HG03565 (cell line): ENCODE measurements around the gene TMEM132A.

Experiments
- ATAC-seq: cut with Tn5 transposase; IDR thresholded peaks from one replicate; pipeline ENCODE4 v1.9.1; 2021; ENCODE audit warnings: mild to moderate bottlenecking, moderate library complexity; ENCODE audit not compliant: unreplicated experiment

TMEM132A gene, protein sequence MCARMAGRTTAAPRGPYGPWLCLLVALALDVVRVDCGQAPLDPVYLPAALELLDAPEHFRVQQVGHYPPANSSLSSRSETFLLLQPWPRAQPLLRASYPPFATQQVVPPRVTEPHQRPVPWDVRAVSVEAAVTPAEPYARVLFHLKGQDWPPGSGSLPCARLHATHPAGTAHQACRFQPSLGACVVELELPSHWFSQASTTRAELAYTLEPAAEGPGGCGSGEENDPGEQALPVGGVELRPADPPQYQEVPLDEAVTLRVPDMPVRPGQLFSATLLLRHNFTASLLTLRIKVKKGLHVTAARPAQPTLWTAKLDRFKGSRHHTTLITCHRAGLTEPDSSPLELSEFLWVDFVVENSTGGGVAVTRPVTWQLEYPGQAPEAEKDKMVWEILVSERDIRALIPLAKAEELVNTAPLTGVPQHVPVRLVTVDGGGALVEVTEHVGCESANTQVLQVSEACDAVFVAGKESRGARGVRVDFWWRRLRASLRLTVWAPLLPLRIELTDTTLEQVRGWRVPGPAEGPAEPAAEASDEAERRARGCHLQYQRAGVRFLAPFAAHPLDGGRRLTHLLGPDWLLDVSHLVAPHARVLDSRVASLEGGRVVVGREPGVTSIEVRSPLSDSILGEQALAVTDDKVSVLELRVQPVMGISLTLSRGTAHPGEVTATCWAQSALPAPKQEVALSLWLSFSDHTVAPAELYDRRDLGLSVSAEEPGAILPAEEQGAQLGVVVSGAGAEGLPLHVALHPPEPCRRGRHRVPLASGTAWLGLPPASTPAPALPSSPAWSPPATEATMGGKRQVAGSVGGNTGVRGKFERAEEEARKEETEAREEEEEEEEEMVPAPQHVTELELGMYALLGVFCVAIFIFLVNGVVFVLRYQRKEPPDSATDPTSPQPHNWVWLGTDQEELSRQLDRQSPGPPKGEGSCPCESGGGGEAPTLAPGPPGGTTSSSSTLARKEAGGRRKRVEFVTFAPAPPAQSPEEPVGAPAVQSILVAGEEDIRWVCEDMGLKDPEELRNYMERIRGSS

DNA sequence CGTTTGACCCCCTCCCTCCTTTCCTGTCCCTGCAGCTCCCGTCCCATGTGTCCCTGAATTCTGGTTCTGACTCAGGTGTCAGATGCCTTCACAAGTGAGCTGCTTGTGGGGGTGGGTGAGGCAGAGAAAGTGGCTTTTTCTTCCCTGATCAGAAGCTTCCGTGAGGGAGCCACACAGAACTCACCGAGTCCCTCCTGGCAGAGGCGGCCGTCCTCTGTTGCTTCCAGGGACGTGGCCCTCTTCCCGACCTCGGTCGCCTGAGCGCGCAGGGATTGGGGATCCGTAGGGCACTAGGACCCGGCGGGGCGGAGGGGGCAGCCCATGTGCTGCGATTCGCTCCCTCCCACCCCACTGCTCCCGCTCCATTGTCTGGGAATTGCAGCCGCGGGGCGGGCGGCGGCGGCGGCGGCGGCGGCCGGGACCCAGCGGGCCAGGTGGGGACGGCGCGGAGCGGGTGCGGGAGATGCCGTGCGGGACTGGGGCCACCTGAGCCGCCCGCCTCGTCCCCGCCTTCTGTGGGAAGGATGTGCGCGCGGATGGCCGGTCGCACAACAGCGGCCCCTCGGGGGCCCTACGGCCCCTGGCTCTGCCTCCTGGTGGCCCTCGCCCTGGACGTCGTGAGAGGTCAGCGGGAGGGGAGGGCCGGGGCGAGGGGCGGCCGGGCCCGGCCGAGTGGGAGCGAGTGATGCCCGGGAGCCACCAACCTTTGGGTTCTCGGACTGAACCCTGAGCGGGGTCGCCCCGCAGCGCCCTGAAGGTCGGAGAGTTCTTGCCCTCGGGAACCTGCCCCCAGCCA is at the start of gene TMEM132A:
Gene TMEM132A, plus strand, starts transcription at position 351 of the 796 bp plus-strand sequence. Its CDS starts 174 bp downstream, at position 525.
- no peak for ATAC-seq

DNA sequence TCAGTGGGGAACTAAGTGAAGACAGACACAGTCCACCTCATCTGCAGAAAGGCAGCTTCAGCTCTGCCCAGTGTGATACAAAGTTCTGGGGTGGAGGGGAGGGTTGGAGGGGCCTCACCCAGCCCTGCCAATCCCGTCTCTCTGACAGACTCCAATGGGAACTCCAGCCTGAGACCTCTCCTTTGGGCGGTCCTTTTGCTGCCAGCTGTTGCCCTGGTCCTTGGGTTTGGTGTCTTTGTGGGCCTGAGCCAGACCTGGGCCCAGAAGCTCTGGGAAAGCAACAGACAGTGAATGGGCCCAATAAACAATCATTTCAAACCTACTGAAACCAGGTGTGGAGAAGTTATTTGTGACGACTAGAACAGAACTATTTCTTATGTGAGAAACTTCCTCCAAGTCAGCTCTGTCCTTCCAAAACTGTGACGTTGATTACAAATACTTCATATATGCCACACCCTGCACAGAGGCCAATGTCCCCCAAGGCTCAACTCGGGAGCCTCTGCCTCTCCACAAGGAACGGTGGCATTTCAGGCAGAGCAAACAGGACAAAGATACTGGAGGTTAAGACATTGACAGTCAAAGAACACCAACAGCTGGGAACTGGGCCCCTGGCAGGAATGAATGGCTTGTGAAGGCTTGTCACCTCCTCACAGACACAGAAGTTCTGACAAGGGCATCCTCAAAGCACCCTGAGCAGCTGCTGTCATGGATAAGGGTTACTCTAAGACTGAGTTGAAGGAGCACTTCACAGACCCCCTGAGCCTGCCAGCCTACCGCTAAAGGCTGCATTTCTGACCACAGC is 48.7 kb upstream of the TMEM132A start:
- no peak for ATAC-seq

DNA sequence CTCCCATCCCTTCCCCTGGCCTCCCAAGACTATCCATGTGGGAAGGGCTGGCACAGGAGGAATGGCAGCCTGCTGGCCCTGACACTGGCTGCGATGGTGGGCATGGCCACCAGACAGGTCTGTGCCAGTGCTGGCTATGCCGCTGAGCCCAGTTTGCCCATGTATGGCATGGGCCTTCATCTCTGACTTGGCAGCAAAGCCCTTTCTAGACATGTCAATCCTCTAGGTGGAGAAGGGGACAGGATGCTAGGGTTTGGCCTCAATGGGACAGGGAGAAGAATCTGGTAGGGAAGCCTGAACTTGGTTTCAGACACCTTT is 48.1 kb upstream of the TMEM132A start:
- ATAC-seq: no peak

DNA sequence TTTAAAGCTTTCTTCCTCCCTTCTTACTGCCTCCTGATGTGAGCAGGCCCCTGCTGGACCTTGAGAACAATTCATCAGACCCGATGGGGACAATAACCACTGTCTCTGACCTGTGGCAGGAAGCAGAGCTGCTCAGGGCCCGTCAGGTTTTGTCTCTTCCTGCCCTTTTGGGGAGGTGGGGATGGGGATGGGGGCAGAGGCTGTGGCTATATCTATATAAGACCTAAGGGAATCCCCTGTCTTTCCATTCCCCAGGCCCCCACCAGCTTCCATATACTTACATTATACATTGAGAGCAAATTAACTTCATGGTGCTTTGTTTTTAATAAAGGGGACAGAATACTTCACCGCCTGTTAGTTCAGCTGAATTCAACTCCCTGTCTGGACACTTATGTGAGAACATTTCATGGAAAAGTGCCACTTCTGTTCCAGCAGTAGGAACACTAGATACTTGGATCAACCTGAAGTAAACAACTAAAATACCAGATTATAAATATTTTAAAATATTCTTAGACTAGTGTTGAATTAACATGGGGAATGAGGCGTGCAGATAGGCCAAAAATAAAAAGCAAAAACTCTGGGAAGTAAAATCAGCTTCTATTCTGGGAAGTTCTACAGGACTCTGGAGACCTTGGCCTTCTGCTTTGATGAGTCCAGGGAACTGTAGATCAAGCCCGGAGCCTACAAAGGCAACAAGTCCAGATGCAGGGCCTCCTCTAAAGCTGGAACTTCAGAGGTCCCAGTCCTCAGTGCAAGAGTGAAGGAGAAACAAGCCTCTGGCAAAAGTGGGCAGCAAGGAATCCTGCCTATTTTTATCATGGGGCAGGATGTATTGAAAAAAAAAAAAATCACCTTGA is 45.8 kb upstream of the TMEM132A start:
- ATAC-seq: no peak

DNA sequence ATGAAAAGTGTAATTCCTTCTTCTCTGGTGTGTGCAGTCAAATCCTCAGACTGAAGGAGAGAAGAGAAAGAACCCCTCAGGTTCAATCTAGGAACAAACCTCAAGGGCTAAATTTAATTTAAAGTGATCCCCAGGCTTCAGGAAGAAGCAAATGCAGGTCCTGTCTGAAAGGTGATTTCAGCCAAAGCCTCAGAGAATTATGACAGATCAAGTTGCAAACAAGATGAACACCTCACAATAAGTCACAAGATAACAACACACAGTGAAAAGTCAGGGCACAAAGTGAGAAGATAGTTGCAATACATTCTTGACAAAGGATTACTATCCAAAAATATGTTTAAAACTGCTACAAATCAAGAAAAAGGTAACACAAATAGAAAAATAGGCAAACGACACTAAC is 45.2 kb upstream of the TMEM132A start:
- ATAC-seq: no peak

DNA sequence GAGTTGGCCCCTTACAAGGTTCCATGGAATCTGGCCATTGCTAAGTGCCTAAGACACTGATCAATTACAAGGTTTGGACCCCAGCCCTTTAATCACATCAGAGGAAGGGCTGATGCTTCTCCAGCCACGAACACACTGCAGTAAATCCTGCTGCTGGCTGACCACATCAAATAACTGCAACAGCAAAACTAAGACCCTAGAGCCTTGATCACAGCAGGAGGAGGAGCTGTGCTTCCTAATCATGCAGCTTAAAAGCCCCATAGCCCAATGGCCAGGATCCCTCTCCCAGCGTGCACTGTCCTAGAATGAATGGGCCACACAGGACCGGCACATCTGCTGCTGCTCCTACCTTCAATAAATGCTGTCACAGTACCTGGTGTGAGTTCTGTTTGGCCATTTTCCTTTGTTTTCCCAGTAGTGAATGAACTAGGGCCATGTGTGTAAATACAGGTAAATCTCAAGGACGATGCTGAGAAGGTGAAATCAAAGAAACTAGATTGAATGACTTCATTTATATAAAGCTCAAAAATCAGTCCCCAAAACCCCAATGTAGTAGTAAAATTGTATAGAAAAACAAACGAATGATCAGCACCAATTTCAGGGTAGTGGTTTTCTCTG is 44.2 kb upstream of the TMEM132A start:
- no peak for ATAC-seq

DNA sequence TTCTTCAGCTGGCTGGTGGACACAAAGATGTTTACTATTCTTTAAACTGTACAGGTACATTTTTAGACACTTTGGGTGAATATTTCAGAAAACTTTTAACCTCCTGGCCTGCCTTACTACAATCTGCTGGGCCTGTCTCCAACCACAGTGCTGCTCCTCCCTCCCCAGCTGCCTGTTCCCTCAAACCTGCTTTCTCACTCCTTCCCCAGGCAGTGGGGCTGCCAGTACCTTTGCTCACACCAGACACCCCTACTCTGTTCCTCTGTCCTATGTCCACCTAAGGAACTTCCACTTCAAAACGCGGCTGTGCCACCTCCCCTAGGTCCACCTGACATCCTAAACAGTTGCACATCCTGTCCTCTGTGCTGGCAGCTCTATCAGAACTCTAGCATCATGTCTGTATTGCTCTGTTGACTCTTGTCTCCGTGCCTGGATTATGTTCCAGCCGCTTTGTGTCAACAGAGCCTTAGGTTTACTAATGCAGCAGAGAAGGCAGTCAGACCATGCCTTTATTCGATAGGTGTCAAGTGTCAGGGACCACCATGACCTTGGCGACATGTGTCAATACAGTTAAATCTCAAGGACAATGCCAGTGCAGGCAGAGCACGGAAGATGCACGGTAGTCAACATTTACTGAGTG is 43.5 kb upstream of the TMEM132A start:
- no peak for ATAC-seq

DNA sequence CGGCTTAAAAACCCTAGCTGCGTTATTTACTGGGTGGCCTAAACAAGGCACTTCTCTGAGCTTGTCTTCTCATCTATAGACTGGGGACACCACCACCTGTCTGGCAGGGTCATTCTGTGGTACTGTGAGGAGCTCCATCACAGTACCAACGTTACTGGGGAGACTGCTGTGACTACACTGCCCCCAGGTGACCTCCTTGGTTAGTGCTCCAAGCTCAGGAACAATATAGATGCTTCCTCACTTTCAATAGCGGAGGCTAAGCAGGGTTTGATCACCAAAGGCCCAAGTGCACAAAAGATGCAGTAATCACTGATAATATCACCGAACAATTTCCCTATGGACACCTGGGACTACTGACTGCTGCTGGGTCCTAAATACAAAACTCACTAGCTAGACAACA is 36.7 kb upstream of the TMEM132A start:
- ATAC-seq: no peak

DNA sequence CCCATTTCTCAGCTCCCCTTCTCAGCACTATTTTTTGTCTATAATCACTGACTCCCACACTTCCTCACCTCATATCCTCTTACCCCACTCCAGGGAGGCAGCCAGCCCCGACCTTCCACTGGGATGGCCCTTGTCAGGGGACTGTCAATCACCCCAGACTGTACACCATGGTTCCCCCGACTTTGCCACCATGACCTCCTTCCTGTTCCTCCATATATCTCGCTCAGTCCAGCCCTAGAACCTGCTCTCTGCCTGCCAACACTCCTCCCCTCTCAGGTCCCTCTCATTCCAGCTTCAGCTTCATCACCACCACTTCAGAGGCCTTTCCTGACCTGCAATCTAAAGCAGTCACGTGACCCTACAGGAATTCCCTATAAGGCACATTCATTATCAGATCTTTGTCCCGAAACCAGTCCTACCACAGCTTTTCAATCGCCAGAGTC is 34.4 kb upstream of the TMEM132A start:
- ATAC-seq: no peak

DNA sequence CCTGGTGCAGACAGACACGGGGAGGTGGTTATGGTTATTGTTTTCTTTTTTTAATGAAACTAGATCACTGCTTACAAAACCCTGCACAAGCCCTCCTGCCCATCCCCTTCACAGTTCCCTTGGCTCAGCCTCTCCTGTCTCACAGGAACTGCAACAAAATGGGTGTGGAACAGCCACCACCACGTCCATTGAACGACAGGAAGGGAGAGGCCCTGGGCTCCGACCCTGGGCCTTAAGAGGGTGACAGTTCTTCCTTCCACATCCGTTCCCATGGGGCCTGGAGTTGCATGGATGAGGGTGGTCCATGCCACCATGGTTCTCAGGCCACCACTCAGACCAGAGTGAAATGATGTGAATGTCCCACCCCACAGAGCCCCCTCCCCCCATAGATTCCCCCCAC is 33.6 kb upstream of the TMEM132A start:
- no peak for ATAC-seq

DNA sequence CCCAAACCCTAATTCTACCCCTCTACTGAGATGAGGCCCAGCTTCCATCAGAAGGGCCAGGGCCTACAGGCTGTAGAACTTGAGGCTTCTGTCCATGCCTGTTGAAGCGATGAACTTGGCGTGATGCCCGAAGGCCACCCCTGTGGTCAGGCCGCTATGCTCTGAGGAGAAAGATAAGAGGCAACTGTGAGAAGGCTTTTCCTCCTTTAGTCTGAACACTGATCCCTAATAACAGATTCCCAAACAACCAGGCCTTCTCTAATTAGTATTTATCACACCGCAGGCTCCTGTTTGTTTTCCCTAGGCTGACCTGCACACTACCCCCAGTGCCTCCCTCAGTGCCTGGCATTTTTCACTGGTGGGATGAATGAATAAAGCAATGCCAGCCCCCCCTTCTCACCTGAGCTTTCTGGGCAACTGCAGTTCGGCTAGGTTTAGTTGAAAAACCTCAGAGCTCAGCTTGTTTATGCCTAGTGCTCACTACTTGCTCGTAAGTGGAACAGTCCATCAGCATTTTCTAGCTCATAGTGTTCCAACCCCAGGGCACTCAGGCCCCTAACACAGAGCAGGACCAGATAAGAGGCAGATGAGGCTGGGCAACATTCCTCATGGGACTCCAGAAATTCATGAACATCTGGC is 33.0 kb upstream of the TMEM132A start:
- ATAC-seq: no peak

DNA sequence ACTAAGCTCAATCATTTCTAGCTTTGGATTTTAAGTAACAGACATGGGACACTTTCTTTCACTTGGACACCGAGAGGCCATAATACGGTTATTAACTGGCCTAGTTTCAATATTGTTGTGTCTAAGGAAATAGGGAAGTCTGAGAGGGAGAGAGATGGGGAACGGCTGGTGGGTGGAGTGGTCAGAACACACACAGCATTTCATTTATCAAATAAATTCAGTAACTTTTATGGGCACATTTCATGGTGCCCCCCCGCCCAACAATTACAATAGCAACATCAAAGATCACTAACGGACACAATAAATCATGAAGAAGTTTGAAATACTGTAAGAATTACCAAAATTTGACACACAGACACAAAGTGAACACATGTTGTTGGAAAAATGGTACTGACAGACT is 28.6 kb upstream of the TMEM132A start:
- ATAC-seq: no peak

DNA sequence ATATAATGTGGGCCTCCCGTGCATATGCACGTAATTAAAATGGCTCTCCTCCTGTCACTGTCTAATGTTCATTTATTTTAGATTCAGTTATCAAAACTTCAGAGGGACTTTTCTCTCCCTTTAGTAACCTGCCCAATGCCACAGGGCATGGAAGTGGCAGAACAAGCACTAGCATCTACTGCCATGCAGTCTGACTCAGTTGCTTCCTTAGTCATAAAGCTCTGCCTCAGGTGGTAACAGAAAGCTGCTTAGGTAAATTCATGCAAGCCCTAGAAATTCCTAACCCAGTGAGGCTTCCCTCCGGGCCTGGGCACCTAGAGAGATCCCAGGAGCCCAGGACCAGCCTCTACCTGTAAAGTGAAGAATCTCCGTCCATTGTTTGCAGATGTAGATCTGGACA is 26.8 kb upstream of the TMEM132A start:
- no peak for ATAC-seq

DNA sequence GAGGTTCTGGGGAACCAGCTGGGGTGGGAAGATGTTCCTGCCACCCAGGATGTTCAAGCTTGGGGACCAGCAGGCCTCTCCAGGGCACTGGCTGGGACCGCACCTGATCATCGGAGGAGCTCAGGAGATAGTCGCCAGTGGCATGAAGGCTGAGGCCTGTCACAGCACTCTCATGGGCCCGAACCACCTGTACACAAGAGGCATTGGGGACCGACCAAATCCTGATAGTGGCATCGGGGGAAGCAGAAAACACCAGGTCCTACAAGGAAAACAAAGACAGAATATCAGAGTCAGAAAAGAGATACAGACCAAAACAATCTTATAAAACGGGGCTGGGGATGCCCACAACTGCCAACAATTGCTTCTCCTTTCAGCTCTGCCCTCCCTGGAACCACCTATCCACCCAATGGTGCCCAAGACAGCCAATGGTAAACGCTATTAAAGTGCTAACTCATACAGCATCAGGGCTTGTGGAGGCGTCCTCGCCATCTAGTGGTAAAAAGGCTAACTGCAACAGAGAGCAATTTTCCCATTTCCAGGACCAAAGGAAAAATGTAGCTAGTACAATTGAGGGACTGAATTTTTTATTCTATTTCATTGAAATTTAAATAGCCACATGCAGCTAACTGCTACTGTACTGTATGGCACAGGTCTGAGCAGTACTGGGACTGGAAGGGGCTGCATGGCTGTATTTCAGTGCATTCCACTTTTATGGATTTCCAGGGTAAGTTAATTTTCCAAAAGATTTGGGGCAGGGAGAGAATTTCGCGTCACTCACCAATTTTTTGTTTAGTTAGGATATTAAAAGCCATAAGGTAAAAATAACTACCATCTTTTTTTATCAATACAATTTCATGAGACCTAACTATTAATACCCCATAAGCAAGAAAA is 25.0 kb upstream of the TMEM132A start:
- no peak for ATAC-seq

DNA sequence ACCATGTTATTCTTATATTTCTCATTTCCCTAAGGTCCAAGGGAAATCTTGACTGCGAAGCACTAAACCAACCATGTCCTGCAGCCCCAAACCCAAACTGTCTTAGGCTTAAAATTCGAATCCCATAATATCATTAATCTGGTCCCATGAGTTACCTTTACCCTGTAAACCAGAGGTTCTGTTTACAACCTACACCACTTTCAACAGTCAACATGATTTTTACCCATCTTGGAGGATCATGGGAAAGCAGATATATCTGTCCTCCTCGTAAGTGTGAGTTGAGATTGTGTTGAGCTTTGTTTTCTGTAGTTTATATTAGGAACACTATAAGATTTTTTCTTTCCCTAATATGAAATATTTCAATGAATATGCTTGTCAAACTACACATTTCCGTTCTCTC is 24.3 kb upstream of the TMEM132A start:
- no peak for ATAC-seq

DNA sequence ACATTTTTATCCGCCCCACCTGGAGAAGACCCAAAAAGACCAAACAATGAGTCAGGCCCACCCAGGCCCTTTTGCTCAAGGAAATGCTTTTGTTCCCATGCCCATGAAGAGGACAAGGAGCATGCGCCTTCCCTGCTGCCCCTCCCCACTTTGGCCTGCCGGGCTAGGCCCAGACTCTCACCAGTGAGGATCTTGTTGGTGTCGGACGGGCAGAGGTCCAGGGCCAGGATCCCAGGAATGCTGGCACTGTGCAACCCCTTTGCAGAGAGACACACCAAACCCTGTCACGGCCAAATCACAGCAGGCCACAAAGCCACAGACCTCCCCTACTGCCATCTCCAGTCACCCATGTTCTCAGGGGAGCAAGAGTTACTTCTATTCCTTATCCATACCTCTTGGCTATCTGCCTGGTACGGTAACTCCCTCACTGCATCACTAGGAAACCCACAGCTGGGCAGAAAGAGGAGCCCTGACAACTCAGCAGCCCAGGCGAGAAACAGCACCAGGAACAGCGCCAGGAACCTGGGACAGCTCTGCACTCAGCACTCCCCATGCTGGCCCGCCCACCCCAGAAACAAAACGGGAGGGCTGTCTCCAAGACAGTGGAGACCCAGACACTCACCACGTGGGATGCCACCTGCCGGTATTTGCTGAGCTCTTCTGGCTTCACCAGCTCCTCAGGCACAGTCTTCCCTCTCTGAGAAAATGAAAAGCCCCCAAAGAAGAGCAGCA is 23.4 kb upstream of the TMEM132A start:
- no peak for ATAC-seq
